OCI-LY7 (cell line): ENCODE data around the gene COPZ1. TPM values are rescaled to one million over a fixed set of nuclear protein-coding genes. Genes with fewer than 3 reads are reported as not detected.

Source experiments
- BruUV-seq: library from RNA; stranded (reverse); fragments of 400-500 nt; replicated peaks from 2 replicates; lab custom pipeline; 2021; lab: Mats Ljungman, UMichigan
- CTCF ChIA-PET: fragments of 300-600 bp; sonication (Branson Sonifier 250); formaldehyde crosslinking; loops from one replicate; lab custom pipeline; 2022; ENCODE audit warnings: antibody characterized with exemption; ENCODE audit not compliant: unreplicated experiment; lab: Charles Lee
- POLR2A ChIA-PET: fragments of 300-600 bp; sonication (Branson Sonifier 250); formaldehyde crosslinking; loops from one replicate; lab custom pipeline; 2022; ENCODE audit warnings: antibody characterized with exemption; lab: Charles Lee
- DNase-seq: peaks from one replicate; pipeline ENCODE4 v3.0.0-alpha.2; 2015; ENCODE audit warnings: low spot score
- H2AFZ ChIP-seq: fragments of 200-600 bp; sonication (generic), shearing (Covaris generic); 2 replicates; pipeline ENCODE4 v1.6.1; 2014; ENCODE audit warnings: mild to moderate bottlenecking, antibody characterized with exemption, low read length, moderate library complexity
- H3K27ac ChIP-seq: fragments of 200-600 bp; sonication (generic); 2 replicates; pipeline ENCODE4 v1.5.1; 2014; ENCODE audit warnings: mixed run types, low read depth, mild to moderate bottlenecking, moderate library complexity, low read length, inconsistent platforms; ENCODE audit not compliant: poor library complexity, severe bottlenecking
- H3K36me3 ChIP-seq: fragments of 200-600 bp; sonication (generic); 2 replicates; pipeline ENCODE4 v1.6.1; 2014; ENCODE audit warnings: mild to moderate bottlenecking, antibody characterized with exemption, low read length, moderate library complexity, mixed read lengths; ENCODE audit not compliant: insufficient read depth
- H3K4me1 ChIP-seq: fragments of 200-600 bp; sonication (generic); 2 replicates; pipeline ENCODE4 v1.5.1; 2014; ENCODE audit warnings: mild to moderate bottlenecking, low read length; ENCODE audit not compliant: insufficient read depth, poor library complexity, severe bottlenecking
- H3K4me2 ChIP-seq: fragments of 200-600 bp; sonication (generic); 2 replicates; pipeline ENCODE4 v1.6.1; 2014; ENCODE audit warnings: mild to moderate bottlenecking, low read length
- H3K4me3 ChIP-seq: fragments of 200-600 bp; sonication (generic); 2 replicates; pipeline ENCODE4 v1.5.1; 2014; ENCODE audit warnings: mild to moderate bottlenecking, low read depth, low read length; ENCODE audit not compliant: poor library complexity, severe bottlenecking
- H3K79me2 ChIP-seq: fragments of 200-600 bp; sonication (generic); 2 replicates; pipeline ENCODE4 v1.6.1; 2016; ENCODE audit warnings: low read depth, mild to moderate bottlenecking, low read length, moderate library complexity, mixed read lengths; ENCODE audit not compliant: insufficient read depth
- H3K9me2 ChIP-seq: fragments of 200-600 bp; sonication (generic); 2 replicates; pipeline ENCODE4 v1.6.1; 2016; ENCODE audit warnings: mild to moderate bottlenecking, low read length, mixed read lengths; ENCODE audit not compliant: insufficient read depth
- H3K9me3 ChIP-seq: fragments of 200-600 bp; sonication (generic); 2 replicates; pipeline ENCODE4 v1.6.1; 2014; ENCODE audit warnings: mild to moderate bottlenecking, mixed run types, low read length, mixed read lengths
- H4K20me1 ChIP-seq: fragments of 200-600 bp; sonication (generic); 2 replicates; pipeline ENCODE4 v1.6.1; 2014; ENCODE audit warnings: mild to moderate bottlenecking, antibody characterized with exemption, low read length, moderate library complexity, mixed read lengths; ENCODE audit not compliant: insufficient read depth
- CTCF ChIP-seq: fragments of 200-600 bp; sonication (generic); conservative IDR thresholded peaks from 2 replicates; pipeline ENCODE4 v1.5.1; 2014; ENCODE audit warnings: mild to moderate bottlenecking, antibody characterized with exemption, low read length, moderate library complexity, mixed read lengths
- EZH2phosphoT487 ChIP-seq: fragments of 200-600 bp; sonication (generic); IDR thresholded peaks from 2 replicates; pipeline ENCODE4 v1.6.1; 2018; ENCODE audit warnings: low read depth, borderline replicate concordance, mild to moderate bottlenecking, mixed run types, antibody characterized with exemption, low read length, moderate library complexity, mixed read lengths
- intact Hi-C: fragments of 100-400 bp; cut with micrococcal nuclease; formaldehyde crosslinking; loops from one replicate; pipeline ENCODE4 v1.10.0; 2022; ENCODE audit not compliant: unreplicated experiment
- total RNA-seq, 2 experiments: library from RNA; depleted of rRNA in 1 of 2; stranded (reverse); fragments of >200 nt in 1 of 2; shearing (Covaris generic) in 1 of 2; gene quantifications; 2 replicates each; pipeline ENCODE4 v1.2.3, GENCODE V29; 2014 to 2022

The COPZ1 gene
- total RNA-seq, 2 experiments from 2014 or later, result 86.0 to 121 TPM

- POLR2A ChIA-PET, result interaction anchor here (0.6 to 0.8 kb wide), 3 partner anchors 12 to 64 kb away, joined by 3 to 5 read pairs (median 3); no protein-coding TSS in a partner anchor
- no peak overlapping the region for H3K4me2 ChIP-seq
- intact Hi-C loops, result no loop called here
These were observed 56.2 kb downstream of the COPZ1 start for GRCh38 chr12:54381136-54381535.

GRCh38 chr12:54383041-54383609, 58.2 kb downstream of the COPZ1 start:
- no peak overlapping the region for H2AFZ ChIP-seq
- H3K4me2 ChIP-seq, result no peak overlapping the region
- no peaks in the 10 kb centered on the region for H3K79me2 ChIP-seq

More at GRCh38 chr12:54381136-54381535, 56.2 kb downstream of the COPZ1 start:
- no peak overlapping the region for H3K27ac ChIP-seq
- H3K4me3 ChIP-seq, result no peak overlapping the region
- H3K9me2 ChIP-seq, result no peaks in the 10 kb centered on the region
- H3K36me3 ChIP-seq, result no peaks in the 10 kb centered on the region
- no peaks in the 10 kb centered on the region for H4K20me1 ChIP-seq
- H3K79me2 ChIP-seq, result no peaks in the 10 kb centered on the region
- peaks cover 35% of the 10 kb centered on the region for H3K4me1 ChIP-seq
- no peaks in the 10 kb centered on the region for H3K9me3 ChIP-seq
- BruUV-seq, result no TSS peak
- CTCF ChIA-PET, result no interaction called here
- no peak overlapping the region for H2AFZ ChIP-seq
- DNase-seq, result no peak
- TF ChIP-seq CTCF (no peak), EZH2phosphoT487 (no peak)

More at GRCh38 chr12:54383041-54383609, 58.2 kb downstream of the COPZ1 start:
- Histone ChIP-seq H4K20me1 (no peaks in the 10 kb centered on the region), H3K36me3 (no peaks in the 10 kb centered on the region), H3K4me3 (no peak overlapping the region), H3K4me1 (peaks cover 41% of the 10 kb centered on the region), H3K9me3 (no peaks in the 10 kb centered on the region), H3K27ac (no peak overlapping the region), H3K9me2 (no peaks in the 10 kb centered on the region)
- intact Hi-C loops, result no loop called here
- ChIA-PET CTCF (no interaction called here), POLR2A (interaction anchor here (0.7 to 0.9 kb wide), 2 partner anchors 80 to 1550 kb away, joined by 3 read pairs; no protein-coding TSS in a partner anchor)
- no TSS peak for BruUV-seq
- TF ChIP-seq EZH2phosphoT487 (no peak), CTCF (no peak)
- no peak for DNase-seq
